ENCODE data around the gene MGLL.
"Not testable (repeated sequence)": the region's sequence is repeated elsewhere in the genome, so short reads cannot be mapped to it uniquely, and the experiment has no call there.

MGLL gene

GRCh38 chr3:127709320-127710060 is 112.8 kb downstream of the MGLL start:
- DNase-seq (ENCODE audit: low spot score): no peak

GRCh38 chr3:127708837-127709236 is 113.5 kb downstream of the MGLL start:
- DNase-seq (ENCODE audit: low spot score): no peak

DNA sequence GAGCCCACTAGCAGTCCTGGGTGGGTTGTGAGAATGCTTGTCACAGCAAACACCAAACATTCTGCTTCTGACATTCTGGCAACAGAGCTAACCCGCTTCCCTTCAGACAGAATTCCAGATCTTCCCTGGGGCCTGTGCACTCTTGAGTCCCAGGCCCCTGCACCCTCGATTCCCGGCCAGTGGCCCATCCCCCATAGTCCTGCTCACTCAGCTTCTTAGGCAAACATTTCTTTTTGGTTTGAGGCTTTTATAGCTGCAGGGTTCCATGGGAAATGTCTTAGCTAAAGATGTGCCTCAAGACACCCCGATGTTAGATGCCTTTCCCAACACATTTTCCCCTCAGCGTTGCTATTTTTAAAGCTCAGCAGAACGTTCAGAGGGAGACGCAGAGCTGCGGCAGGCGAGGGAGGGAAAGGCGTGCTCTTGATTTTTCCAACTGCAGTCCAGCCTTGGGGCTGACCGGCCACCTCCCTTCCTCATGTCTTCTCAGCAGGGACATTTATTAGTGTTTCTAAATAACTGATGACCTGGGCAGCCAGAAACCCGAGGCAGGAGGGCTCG is 114.4 kb downstream of the MGLL start:
- no peak for DNase-seq (ENCODE audit: low spot score)

DNA sequence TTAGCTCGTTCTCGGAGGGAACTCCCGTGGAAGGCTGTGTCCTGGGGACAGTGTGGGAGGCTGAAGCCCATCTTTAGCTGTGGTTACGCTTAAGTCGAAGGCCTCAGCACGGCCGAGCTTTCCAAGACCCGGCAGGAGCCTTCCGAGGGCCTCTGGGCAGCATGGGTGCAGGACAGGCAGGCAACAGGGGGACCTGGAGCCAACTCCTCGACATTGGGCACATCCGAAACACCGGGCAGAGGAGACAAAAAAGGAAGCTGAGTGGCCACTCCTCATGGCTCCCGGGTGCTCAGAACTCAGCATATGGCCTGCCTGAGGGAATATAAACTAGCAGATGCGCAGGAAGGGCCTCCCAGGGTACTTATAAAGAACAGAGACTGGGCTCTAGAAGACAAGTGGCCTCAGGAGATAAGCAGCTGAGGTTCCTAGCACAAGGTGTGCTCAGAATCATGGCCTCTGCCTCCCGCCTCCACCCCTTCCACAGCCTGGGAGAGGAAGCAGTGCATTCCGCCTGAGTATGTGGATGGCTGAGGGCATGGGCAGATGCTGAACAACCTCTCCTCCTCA is 115.4 kb downstream of the MGLL start:
- no peak for DNase-seq (ENCODE audit: low spot score)

- no peak for DNase-seq (ENCODE audit: low spot score)
These were observed 116.0 kb downstream of the MGLL start for GRCh38 chr3:127706312-127706711.

GRCh38 chr3:127704840-127705239 is 117.5 kb downstream of the MGLL start:
- not testable (repeated sequence) for DNase-seq (ENCODE audit: low spot score)

DNA sequence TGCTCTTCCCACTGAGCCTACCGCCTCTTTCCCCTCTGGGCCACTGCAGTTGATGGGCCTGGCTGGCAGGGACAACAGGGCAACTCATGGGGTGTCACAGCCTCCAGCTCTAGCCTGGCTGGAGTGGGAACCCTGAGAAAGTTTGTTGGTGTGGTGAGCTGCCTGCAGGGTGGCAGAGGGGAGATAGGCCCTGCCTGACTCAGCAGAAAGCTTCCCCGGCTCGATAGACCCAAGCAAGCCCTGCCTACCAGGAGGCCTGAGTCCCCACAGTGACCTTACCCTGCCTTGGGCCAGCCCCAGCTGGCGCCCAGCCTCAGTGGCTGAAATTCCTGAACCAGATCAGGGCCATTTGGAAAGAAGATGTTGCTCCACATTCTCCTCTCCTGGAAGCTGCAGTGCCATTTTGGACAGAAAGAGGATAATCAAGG is 120.2 kb downstream of the MGLL start:
- no peak for DNase-seq (ENCODE audit: low spot score)

- DNase-seq (ENCODE audit: low spot score): no peak
These were observed 120.9 kb downstream of the MGLL start for GRCh38 chr3:127701280-127701911.

DNA sequence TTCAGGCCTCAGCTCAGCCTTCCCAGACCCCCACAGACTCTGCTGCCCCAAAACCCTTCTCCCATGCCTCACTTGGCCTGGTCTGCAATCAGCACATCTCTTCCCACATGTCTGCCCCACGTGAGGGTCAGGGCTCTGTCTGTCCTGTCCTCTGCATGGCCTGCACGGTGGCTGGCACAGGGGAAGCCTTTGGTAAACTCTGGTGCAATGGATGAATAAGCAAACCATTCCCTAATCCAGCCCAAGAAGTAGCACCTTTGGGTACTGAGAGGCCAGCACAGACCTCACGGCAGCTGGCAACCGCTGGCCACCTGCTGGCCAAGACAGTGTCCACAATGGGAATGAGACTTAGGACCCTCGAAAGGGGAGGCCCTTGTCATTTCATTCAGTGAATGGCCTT is 121.9 kb downstream of the MGLL start:
- DNase-seq (ENCODE audit: low spot score): no peak

DNA sequence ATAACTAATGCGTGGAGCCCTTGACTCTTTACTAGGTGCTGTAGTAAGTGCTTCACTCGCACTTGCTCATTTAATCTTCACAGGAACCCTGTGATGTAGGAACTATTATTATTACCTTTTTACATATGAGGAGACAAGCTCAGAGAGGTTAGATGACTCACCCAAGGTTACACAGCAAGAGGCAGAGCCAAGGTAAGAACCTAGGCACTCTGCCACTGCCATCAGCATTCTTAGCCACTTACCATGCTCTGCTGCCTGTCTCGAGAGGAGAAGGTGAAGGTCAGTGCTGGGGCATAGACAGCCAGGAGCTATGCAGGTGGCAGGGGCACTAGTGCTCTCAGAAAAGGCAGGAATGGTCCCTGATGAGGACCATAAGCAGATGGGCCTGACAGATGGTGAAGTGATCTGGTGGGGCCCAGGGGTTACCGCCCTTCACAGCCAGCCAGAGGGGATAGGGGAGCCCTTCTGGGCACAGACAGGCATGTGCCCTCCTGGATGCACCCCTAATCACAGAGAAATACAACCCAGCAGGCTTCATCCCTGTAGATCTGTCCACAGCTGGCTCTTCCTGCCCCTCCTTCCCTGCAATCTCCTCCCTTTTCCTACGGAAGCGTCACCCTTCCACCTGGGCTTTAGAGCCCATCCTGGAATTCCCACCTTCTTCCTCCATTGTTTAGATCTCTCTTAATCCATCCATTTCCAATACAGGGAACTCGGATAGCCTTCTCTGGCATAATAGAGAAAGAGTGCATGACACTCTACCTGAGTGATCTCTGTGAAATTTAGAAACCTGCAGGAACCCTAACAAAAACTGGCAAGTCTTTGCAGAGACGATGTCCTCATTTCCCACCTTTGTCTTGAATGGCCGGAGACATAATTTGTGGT is 122.7 kb downstream of the MGLL start:
- no peak for DNase-seq (ENCODE audit: low spot score)

GRCh38 chr3:127698691-127699415 is 123.5 kb downstream of the MGLL start:
- DNase-seq (ENCODE audit: low spot score): no peak

- no peak for DNase-seq (ENCODE audit: low spot score)
These were observed 124.0 kb downstream of the MGLL start for GRCh38 chr3:127698286-127698685.

- peak; percentile 92 for DNase-seq (ENCODE audit: low spot score)
These were observed 124.6 kb downstream of the MGLL start for GRCh38 chr3:127697551-127698240.

- no peak for DNase-seq (ENCODE audit: low spot score)
These were observed 127.7 kb downstream of the MGLL start for GRCh38 chr3:127694467-127695215.

- no peak for DNase-seq (ENCODE audit: low spot score)
These were observed 128.9 kb downstream of the MGLL start for GRCh38 chr3:127693336-127693843.

GRCh38 chr3:127692501-127693335 is 129.6 kb downstream of the MGLL start:
- no peak for DNase-seq (ENCODE audit: low spot score)

DNA sequence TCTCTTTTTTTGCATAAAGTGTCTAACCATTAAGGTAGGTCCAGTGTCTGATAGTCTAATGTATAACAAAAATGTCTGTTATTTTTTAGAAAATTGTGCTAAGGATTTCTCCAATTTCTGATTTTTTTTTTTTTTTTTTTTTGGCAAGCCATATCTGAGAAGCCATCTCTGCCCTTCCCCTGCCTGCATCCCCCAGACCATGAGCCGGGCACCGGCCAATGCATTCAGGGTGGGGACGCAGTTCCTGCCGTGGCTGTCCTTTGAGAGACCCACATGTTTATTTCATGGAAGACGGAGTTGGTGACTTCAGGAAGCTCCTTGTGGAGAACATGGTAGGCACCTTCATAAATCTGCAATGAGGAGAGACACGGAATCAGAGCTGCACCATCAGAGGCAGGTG is 130.3 kb downstream of the MGLL start:
- no peak for DNase-seq (ENCODE audit: low spot score)

DNA sequence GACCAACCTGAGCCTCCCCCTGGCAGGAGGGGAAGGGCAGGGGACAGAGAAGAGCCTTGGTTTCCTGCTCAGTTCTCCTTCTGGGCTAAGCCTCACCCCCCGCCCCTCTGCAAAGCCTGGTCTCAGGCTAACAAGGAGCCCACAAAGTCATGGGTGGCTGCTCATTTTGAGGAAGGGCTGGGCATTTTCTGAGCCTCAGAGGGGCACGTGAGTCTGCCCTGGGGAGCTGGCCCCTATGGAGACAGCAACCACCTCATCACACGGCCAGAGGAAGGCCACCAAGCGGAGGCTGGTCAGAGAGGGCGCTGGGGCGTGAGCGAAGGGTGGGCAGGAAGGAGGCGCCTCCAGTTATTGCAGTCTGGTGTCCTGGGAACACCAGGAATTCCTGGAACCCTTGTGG is 130.8 kb downstream of the MGLL start:
- DNase-seq (ENCODE audit: low spot score): no peak

Data from Ammon's horn (tissue), 1 donor.